Spleen (tissue), 7 donors: ENCODE measurements around the gene CYGB.

Experiments used
- CTCF ChIP-seq, 11 experiments: fragments of 200-600 bp in 7 of 11; fragments of 450-650 bp in 4 of 11; sonication (generic) in 4 of 11; IDR thresholded peaks in 8 of 11; conservative IDR thresholded peaks in 3 of 11; 1 replicate in 7 of 11; 2 replicates in 4 of 11; pipeline versions ENCODE4 v1.4.0 to v1.8.0; 2016 to 2021; ENCODE audit warnings: antibody characterized with exemption in 11 of 11, inconsistent platforms in 4 of 11, mild to moderate bottlenecking in 1 of 11
- POLR2A ChIP-seq, 3 donors: fragments of 450-650 bp; IDR thresholded peaks; one replicate each; pipeline ENCODE4 v1.5.1; 2017; ENCODE audit warnings: antibody characterized with exemption in 3 of 3, mild to moderate bottlenecking in 1 of 3
- donor health status: DM: no; HTN: no; CAD: no; lungs with moderate emphysema.
- donor health status: DM: no; HTN: no; CAD: no.
- donor health status: DM: no; HTN: no; CAD: no.

GRCh38 chr17:76570457-76570856 lies 32.9 kb upstream of the CYGB start:
- no peak for TF ChIP-seq CTCF (IDR thresholded peaks at IDR 0.05 in 8 of 11, conservative IDR thresholded peaks at IDR 0.05 in 3 of 11)
- TF ChIP-seq POLR2A (IDR thresholded peaks at IDR 0.05), result no peak
